ENCODE results near the gene FGF12.
A peak's percentile ranks its signal among the peaks of the same experiment; 100 is the strongest.
"Not testable (repeated sequence)": the region's sequence is repeated elsewhere in the genome, so short reads cannot be mapped to it uniquely, and the experiment has no call there.

The FGF12 gene

DNA sequence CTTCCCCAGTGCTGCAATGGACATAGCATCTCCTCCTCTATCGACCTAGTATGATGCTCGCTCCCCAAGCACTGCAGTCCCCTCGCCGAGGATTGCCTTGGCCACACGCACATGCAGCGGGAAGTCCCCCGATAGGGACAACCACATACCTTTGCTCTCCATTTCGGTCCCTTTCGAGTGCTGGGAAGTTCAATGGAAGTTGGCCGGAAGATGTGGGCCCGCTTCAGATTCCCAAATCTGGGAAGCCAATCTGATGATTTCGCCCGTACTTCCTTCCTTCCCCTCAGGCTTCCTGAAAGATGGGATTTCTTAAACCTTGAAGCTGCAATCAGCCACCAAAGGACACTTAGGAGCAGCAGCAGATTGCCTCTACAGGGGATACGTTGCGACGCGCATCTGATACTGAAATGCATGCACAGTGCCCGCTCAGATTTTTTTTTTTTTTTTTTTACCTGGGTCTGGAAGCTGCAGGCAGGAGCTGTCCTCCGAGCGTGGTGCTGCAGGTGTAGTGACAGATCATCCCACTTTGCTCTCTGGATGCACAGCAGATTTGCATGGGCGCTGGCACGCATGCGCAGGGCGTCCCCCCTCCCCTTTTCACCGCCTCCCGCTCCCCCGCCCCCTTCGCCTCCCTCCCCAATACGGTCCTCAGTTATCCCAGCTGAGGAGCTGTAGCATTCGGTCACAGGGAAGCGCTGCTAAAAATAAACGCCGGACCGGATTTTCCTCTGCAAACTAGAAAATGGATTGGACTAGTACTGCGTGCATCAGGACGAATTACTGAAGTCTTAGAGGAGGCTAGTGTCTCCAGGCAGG is at the start of gene FGF12:
Gene FGF12 (minus strand): TSS at position 510 of the 816 bp plus-strand sequence.
- peak; percentile 71 for DNase-seq (ENCODE audit: low read depth, low spot score)

DNA sequence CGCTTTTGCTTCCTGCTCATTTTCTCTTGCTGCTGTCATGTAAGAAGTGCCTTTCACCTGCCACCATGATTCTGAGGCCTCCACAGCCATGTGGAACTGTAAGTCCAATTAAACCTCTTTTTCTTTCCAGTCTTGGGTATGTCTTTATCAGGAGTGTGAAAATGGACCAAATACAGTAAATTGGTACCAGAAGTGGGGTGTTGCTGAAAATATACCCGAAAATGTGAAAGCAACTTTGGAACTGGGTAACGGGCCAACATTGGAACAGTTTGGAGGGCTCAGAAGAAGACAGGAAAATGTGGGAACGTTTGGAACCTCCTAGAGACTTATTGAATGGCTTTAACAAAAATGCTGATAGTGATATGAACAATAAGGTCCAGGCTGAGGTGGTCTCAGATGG is 47.0 kb upstream of the FGF12 start:
- DNase-seq (ENCODE audit: low read depth, low spot score), result not testable (repeated sequence)

DNA sequence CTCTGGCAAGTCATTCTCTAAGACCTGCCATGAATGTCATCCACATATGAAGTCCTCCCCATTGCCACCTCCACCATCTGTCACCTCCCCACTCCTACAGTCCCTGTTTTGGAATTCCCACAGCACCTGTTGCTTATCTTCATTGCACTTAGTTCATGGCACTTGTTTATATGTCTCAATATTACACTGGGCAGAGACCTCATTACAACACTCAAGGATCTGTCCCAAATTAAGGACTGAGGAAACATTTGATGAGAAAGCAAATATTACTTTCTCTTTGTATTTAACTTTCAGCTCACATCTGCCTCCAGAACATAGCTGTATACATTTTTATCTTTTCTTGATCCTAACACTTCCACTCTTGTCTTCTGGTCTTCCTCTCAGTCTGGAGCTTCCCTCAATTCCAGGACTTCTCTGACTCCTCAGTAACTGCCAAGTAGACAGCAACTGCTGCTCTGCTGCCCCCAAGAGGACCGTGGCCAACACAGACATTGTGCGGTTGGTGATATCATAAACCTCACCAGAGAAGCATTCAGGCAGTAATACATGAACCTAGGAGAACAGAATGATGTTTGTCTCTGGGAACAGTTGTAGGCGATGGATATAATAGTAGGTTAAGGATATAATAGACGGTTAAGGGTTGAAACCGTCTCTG is 45.0 kb upstream of the FGF12 start:
- DNase-seq (ENCODE audit: low read depth, low spot score), result peak; percentile 50

DNA sequence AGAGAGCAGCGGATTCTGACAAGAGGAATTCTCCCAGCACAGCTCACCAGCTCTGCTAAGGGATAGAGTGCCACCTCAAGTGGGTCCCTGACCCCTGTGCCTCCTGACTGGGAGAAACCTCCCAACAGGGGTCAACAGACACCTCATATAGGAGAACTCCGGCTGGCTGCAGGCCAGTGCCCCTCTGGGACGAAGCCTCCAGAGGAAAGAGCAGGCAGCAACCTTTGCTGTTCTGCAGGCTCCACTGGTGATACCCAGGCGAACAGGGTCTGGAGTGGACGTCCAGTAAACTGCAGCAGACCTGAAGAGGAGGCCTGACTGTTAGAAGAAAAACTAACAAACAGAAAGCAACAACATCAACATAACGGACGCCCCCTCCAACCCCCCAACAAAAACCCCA is 31.3 kb upstream of the FGF12 start:
- DNase-seq (ENCODE audit: low read depth, low spot score), result no peak

DNA sequence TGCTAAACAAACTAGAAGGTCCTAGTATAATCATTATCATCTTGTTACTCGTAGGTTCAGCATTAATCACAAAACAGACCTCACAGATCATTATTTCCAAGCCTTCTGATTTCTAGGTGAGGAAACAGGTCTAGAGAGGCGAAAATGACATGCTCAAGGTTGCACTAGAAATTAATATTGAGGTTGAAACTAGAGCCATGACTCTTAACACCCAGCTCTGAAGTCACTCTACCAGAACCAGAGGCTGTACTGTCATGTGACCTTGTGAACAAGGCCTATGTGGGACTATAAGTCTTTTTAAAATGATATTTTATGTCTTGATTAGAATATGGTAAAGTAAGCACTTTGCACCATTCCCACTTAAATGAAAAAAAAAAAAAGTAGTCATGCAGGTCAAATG is 23.8 kb upstream of the FGF12 start:
- DNase-seq (ENCODE audit: low read depth, low spot score), result no peak

DNA sequence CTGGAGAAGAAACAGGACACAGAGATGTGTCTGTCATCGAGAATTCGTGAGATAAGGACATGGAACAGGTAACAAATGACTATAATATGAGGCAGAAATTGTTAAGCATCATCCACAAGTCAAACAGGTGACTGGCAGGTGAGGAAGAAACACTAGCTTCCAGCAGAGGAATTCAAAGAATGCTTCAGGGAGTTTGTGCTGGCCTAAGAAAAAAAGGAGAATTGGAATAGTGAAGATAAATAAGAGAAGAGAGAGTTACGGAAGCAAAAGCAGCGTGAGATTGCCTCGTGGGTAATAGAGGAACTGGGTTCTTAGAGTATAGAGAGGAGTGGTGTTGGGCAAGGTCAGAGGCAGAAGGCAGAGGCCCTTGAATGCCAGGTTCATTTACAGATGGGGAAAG is 22.9 kb upstream of the FGF12 start:
- DNase-seq (ENCODE audit: low read depth, low spot score), result no peak

DNA sequence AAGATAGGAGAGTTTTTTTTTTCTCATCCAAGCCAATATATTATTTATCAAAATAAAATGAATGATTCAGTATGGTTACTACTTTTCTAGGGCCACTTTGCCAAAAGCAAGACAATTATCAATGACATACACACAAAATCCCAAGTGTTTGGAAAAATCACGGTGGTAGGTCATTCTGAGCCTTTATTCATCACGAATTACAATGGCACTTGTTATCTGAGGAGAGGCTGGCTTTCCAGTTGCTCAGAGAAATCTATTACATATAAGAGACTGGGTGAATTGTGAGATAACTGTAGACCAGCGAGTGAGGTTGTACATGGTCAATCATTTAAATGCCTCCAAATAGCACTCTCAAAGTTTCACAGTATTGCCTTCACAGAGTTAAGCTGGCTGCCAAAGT is 20.4 kb upstream of the FGF12 start:
- DNase-seq (ENCODE audit: low read depth, low spot score), result no peak

DNA sequence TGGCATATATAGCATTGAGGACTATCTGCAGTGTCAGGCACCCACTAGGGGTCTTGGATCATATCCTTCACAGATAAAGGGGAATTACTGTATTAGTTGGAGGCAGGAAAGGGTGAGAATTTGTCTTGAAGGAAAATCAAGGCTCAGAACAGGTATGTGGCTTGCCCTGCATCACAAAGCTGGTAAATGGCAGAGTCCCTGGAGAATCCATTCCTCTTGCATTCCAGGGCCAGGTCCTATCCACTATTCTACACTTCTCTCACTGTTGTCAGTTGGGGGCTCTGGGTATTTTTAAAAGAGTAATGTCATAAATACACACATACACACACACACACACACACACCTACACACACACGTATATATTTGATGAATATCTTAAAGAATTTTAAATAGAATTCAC is 19.8 kb upstream of the FGF12 start:
- no peak for DNase-seq (ENCODE audit: low read depth, low spot score)

DNA sequence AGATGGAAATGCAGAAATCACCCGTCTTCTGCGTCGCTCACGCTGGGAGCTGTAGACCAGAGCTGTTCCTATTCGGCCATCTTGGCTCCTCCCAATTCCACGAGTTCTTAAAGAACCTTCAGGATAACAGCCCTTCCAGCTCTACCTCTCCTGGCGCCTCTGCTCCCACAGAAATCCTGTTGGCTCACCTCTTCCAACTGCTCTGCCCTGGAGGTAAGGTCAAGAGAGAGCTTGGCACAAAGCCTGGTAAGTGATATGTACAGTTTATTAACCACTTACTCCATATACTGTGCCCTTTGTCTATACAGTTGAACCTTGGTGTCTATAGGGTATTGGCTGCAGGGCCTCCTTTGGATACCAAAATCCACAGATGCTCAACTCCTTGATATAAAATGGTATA is 17.8 kb upstream of the FGF12 start:
- DNase-seq (ENCODE audit: low read depth, low spot score), result no peak

DNA sequence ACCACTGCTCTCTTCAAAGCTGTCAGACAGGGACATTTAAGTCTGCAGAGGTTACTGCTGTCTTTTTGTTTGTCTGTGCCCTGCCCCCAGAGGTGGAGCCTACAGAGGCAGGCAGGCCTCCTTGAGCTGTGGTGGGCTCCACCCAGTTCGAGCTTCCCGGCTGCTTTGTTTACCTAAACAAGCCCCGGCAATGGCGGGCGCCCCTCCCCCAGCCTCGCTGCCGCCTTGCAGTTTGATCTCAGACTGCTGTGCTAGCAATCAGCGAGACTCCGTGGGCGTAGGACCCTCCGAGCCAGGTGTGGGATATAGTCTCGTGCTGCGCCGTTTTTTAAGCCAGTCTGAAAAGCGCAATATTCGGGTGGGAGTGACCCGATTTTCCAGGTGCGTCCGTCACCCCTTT is 17.3 kb upstream of the FGF12 start:
- DNase-seq (ENCODE audit: low read depth, low spot score), result not testable (repeated sequence)

DNA sequence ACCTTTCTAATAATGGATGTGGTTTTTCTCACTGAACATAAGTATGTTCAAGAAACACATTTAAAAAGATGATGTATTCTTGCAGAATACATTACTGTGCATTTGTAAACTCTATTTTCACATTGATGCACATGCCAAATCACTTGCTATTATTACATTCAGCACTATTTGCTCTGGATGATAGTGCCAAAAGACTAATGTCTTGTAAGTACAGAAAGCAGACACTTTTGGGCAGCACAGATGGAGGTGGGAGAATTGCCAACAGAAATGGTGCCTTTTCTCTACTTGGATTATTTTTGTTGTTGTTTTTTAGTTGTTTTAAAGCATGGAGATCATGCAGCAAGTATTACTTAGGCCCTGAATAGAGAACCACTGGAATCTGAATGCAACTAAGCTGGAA is 10.2 kb upstream of the FGF12 start:
- no peak for DNase-seq (ENCODE audit: low read depth, low spot score)

DNA sequence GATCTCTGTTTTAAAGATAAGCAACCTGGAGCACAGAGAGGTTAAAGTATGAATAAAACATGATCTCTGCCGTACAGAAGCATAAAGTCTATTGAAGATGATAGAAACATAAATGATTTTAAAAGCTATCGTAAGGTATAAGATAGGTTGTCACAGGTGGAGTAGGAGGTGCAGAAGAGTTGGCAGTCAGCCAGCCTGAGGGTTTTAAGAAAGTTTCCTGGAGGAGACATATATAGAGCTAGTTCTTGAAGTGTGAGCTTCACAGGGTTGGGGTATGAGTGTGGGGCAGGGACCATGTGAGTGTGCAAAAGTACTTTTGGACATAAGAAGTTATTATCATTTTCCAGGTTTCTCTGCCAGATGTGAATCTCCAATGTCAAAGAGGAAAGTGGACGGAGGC is 3.9 kb upstream of the FGF12 start:
- no peak for DNase-seq (ENCODE audit: low read depth, low spot score)

DNA sequence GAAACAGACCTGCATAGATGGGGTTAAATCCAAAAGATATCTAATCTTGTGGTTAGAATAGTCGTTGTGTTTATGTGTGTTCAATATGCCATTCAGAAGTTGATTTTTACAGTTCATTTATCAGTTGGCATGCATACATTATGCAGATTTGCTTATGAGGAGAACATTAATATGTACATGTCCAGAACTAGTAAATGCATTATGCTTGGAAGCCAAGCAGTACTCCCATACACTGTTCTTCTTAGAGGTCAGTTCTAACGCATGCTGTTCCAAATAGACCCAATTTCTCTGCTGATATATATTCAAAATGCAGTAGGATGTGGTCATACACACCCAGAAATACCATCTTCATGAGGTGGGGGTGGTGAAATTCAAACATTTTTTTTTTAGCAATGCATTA is 956 bp downstream of the FGF12 start:
- DNase-seq (ENCODE audit: low read depth, low spot score), result no peak

DNA sequence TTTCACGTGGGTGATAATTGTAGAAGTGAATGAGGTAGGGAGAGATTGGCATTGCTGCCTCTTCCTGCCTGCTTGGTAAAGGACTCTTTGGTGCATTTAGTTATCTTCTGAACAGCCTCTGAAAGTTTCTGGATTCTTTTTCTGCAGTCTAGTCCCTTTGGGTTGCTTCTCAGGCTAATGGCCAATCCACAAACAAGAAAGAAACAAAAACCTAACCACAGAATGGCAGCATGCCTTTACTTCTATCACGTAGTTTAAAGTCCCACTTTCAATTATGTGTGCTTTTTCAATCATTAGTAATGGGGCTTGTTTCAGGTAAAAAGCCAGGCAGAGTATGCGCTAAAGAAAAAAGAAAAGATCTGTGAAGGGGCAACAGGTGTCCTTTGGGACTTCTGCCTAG is 7.4 kb downstream of the FGF12 start:
- DNase-seq (ENCODE audit: low read depth, low spot score), result no peak

DNA sequence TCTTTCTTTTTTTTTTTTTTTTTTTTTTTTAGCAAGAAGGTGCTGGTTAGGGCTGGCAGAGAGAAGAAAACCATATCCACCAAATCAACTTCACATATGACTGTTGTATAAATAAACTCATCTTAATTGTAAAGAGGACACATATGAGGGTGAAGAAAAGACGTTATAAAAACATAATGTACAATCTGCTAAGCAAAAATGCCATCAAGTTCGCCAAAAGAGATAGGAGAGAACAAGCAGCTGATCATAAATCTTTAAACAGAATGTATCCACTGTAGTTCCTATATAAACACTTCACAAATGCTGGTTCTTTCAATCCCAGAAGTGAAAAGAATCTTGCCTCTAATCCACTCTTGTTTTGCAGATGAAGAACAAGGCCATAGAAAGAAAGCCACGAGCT is 9.2 kb downstream of the FGF12 start:
- no peak for DNase-seq (ENCODE audit: low read depth, low spot score)

DNA sequence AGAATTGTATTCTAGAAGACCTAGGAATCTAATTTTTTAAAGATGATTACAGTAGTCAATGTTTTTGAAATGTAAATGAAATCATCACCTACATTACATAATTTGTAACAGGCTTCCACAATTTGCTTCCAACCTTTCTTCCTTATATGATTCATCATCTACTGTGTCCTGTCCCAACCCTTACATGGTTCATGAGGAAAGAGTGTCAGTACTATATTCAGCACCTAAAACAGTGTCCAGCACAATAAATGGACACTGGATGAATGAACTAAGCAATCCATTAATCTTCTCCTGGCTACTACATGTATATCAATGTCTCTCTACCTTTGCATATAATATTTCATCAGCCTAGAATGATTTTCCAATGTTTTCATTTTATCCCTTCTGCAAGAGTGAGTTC is 12.2 kb downstream of the FGF12 start:
- DNase-seq (ENCODE audit: low read depth, low spot score), result no peak

DNA sequence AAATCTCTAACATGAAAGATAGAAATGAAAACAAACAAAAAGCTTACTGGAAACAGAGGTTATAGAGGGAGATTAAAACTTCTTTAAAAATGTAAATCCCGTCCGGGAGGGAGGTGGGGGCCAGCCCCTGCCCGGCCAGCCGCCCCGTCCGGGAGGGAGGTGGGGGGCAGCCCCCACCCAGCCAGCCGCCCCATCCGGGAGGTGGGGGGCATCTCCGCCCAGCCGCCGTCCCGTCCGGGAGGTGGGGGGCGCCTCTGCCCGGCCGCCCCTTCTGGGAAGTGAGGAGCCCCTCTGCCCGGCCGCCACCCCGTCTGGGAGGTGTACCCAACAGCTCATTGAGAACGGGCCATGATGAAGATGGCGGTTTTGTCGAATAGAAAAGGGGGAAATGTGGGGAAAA is 16.2 kb downstream of the FGF12 start:
- DNase-seq (ENCODE audit: low read depth, low spot score), result not testable (repeated sequence)

DNA sequence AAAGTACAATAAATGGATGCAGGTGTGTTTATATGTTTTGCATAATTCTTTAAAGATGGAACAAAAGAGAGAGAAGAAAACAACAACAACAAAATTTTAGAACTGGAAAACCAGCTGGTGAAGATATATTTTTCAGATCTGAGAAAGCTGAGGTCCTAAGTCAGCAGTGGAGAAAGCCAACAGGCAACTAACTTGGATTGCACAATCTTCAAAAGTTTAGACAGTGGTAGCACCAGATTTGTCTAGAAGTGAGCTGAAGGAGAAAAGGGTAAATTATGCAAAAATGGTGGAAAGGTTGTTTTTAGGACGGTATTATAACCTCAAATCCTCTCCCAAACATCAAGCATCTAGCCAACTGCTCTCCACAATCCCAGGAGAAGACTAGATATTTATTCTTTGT is 17.0 kb downstream of the FGF12 start:
- DNase-seq (ENCODE audit: low read depth, low spot score), result no peak

DNA sequence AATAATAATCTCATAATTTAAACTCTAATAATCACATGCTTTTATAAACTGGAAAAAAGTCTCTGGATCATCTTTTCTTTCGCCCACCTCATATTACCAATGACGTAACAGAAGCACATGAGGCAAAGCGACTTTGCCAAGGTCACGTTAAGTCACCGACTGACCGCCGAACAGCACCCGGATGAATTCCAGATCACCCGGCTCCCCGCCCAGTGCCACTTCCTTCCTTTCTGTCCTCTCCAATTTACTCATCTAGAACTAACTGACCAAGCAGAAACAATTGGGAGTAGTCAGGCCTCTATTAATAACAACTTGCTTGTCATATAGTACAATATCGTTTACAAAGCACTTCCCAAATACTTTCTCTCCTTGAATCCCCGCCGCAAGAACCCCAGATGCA is 21.1 kb downstream of the FGF12 start:
- no peak for DNase-seq (ENCODE audit: low read depth, low spot score)

DNA sequence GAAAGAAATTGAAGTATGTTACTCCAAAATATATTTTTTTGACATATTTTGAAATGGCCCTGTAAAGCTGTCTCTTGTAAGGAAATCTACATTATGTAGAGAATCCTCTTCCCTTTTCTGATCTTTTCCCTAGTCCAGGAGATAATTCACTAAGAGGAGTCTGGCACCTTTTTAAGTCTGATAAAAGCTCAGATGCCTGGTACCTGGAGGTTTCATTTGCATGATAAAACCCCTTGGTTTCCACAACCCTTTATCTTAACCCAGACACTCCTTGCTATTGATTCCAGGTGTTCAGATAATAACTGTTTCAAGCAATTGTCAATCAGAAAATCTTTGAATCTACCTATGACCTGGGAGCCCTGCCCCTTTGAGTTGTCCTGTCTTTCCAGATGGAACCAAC is 26.5 kb downstream of the FGF12 start:
- no peak for DNase-seq (ENCODE audit: low read depth, low spot score)

DNA sequence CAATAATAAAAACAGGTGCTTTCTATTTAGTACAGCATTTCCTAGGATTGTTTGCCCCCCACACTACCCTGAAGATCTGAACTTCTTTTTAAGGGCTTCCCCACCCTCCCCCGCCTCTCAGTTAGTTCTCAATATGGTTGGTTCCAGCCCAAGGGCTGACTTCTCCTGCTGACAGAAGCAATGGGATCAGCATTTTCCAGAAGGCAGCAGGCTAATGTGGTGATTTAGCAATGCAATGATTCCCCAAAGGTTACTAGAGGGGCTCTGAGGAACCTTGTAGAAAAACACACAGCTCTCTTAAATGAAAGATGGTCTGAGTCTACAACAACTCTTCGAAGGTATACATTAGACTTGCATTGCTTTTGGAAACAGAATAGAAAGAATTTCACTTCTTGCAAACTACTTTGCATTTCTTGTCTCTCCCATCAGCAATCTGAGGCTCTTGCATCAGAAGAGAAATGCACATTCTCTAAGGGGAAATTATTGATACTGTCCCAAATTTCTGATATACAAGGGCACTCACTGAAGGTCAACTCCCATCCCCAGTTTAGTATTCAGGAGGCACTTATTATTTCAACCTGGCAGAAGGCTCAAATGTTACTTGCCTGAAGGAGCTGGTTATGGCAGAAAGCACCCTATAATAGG is 30.3 kb downstream of the FGF12 start:
- no peak for DNase-seq (ENCODE audit: low read depth, low spot score)

DNA sequence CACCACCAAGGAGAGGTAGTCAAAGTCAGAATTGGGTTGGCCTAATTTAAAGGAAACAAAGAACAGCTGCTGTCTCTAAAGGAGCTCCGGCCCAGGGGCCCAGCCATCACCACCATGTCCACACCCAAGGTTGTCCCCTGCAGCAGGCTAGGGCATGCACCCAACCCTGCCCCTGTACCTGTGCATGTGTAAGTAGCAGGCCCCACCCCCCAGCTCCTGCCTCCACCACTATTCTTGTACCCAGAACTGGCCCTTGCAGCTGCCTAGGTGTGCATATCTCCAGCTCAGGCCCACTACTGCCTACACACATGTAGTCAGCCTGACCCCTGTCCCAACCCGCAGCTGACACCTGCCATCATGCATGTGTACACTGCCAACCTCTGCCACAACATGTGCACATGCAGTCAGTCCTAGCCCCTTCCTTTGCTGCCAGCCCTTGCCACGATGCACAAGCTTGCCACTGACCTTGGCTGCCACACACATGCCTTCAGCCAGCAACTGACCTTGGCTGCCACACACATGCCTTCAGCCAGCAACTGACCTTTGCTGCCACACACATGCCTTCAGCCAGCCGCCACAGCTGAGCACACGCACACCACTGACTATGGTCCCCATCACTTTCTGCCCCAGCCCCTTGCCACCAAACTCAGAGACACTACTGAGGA is 39.7 kb downstream of the FGF12 start:
- no peak for DNase-seq (ENCODE audit: low read depth, low spot score)
